Peyer's patch (tissue), 4 donors: Measurements from ENCODE around the gene MAP4K1. TPM values are rescaled to one million over a fixed set of nuclear protein-coding genes. Genes with fewer than 3 reads are reported as not detected.
"Not testable (repeated sequence)": the region's sequence is repeated elsewhere in the genome, so short reads cannot be mapped to it uniquely, and the experiment has no call there.

Experiments used
- DNase-seq, 3 donors: peaks; one replicate each; pipeline ENCODE4 v3.0.0-alpha.2; 2017 to 2019
- H3K27ac ChIP-seq, 4 donors: fragments of 200-600 bp; sonication (generic); one replicate each; pipeline ENCODE4 v1.5.1; 2016 to 2019
- H3K27me3 ChIP-seq, 2 donors: fragments of 200-600 bp; sonication (generic); one replicate each; pipeline ENCODE4 v1.5.1; 2019
- H3K36me3 ChIP-seq, 3 donors: fragments of 200-600 bp; sonication (generic); one replicate each; pipeline ENCODE4 v1.5.1; 2016 to 2019
- H3K4me1 ChIP-seq, 4 donors: fragments of 200-600 bp; sonication (generic); one replicate each; pipeline ENCODE4 v1.5.1; 2016 to 2019
- H3K4me3 ChIP-seq, 4 donors: fragments of 200-600 bp; sonication (generic); 1 replicate in 3 of 4; 2 replicates in 1 of 4; pipeline ENCODE4 v1.5.1; 2016 to 2019; ENCODE audit warnings: mild to moderate bottlenecking in 1 of 4
- H3K9me3 ChIP-seq, 4 donors: fragments of 200-600 bp; sonication (generic); one replicate each; pipeline ENCODE4 v1.5.1; 2016 to 2019; ENCODE audit warnings: mild to moderate bottlenecking in 1 of 4
- POLR2A ChIP-seq, 2 donors: fragments of 450-650 bp; IDR thresholded peaks; one replicate each; pipeline ENCODE4 v1.5.1; 2017; ENCODE audit warnings: antibody characterized with exemption in 2 of 2, mild to moderate bottlenecking in 2 of 2, moderate library complexity in 2 of 2
- total RNA-seq, 4 donors: library from RNA; depleted of rRNA; stranded (reverse); fragments of >200 nt; gene quantifications; one replicate each; pipeline ENCODE4 v1.1.0, GENCODE V29; 2016
- TF ChIP-seq, protein P1 (sequence below), 6 experiments: fragments of 450-650 bp in 4 of 6; fragments of 200-600 bp in 2 of 6; sonication (generic) in 1 of 6; IDR thresholded peaks; one replicate each; pipeline ENCODE4 v1.5.1; 2017 to 2019; ENCODE audit warnings: antibody characterized with exemption in 6 of 6, mild to moderate bottlenecking in 3 of 6, moderate library complexity in 1 of 6

The MAP4K1 gene
- total RNA-seq, 4 donors from 2014 or later: 7.0 to 116 (median 10.4) TPM

DNA sequence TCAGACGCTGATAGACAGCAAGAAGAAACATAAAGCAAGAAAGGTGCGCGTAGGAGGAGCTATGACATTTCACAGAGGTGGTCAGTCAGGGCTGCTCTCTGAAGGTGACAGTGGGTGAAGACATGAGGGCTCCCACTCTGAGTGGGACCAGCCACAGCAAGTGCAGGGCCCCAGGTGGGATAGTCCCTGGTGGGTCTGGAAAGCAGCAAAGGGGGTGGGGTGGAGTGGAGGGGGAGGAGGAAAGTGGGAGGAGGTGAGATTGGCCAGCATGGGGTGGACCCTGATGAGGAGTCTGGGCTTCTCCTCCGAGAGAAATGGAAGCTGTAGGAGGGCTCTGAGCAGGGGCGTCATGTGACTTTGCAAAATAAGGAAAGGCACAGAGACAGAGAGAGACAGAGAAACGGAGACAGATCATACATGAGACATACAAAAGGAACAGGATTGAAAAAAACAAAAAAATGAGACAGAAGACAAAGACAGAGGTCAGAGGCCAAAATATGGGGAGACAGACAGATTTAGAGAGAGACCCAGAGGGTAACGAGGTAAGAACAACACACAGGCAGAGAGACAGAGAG, 2.7 kb downstream of the MAP4K1 start:
- TF ChIP-seq POLR2A (IDR thresholded peaks at IDR 0.05): no peak
- TF ChIP-seq, protein P1, sequence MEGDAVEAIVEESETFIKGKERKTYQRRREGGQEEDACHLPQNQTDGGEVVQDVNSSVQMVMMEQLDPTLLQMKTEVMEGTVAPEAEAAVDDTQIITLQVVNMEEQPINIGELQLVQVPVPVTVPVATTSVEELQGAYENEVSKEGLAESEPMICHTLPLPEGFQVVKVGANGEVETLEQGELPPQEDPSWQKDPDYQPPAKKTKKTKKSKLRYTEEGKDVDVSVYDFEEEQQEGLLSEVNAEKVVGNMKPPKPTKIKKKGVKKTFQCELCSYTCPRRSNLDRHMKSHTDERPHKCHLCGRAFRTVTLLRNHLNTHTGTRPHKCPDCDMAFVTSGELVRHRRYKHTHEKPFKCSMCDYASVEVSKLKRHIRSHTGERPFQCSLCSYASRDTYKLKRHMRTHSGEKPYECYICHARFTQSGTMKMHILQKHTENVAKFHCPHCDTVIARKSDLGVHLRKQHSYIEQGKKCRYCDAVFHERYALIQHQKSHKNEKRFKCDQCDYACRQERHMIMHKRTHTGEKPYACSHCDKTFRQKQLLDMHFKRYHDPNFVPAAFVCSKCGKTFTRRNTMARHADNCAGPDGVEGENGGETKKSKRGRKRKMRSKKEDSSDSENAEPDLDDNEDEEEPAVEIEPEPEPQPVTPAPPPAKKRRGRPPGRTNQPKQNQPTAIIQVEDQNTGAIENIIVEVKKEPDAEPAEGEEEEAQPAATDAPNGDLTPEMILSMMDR (IDR thresholded peaks at IDR 0.05): no peak
- Histone ChIP-seq H3K9me3 (no peaks in the 10 kb centered on the region), H3K4me1 (peaks cover 0 to 18% (median 4%) of the 10 kb centered on the region in 4 donors), H3K36me3 (peaks cover 0 to under 1% (median 0%) of the 10 kb centered on the region in 3 donors), H3K4me3 (no peak overlapping the region), H3K27me3 (no peaks in the 10 kb centered on the region), H3K27ac (no peak overlapping the region)
- no peak for DNase-seq

DNA sequence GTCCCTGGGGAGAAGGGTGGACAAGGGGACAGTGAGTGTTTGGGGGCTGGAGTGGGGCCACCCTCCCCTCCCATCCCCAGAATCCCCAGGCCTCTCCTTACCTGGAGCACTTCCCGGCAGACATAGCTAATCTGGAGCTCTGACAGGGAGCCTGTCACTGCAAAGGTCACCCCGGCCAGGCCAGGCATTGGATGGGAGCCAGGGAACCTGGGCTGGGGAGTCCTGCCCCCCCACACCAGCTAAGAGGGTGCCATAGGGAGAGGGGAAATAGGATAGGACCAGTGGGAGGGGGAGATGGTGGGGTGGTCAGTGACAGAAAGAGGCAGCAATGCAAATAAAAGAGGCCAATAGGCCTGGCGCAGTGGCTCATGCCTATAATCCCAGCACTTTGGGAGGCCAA, 3.5 kb downstream of the MAP4K1 start:
- Histone ChIP-seq H3K27ac (no peak overlapping the region), H3K27me3 (no peaks in the 10 kb centered on the region), H3K36me3 (no peaks in the 10 kb centered on the region), H3K4me1 (peaks cover 0 to 13% (median 0%) of the 10 kb centered on the region in 4 donors), H3K4me3 (no peak overlapping the region), H3K9me3 (no peaks in the 10 kb centered on the region)
- TF ChIP-seq POLR2A (IDR thresholded peaks at IDR 0.05): no peak
- TF ChIP-seq, protein P1 (IDR thresholded peaks at IDR 0.05): no peak
- DNase-seq: no peak

DNA sequence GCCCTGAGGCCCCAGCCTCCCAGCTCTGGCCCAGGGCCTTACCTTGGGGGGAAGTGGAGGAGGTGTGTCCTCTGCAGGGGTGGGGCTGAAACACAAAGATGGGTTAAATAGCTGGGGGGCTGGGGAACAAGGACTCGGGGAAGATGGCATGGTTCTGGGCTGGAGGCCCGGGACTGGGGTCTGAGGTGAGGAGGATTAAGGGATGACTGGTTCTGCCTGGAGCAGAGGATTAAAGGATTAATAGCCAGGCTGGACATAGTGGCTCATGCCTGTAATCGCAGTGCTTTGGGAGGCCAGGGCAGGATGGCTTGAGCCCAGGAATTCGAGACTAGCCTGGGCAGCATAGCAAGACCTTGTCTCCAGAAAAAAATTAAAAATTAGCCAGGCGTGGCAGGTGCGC, 11.6 kb downstream of the MAP4K1 start:
- no peaks in the 10 kb centered on the region for H3K27me3 ChIP-seq
- no peaks in the 10 kb centered on the region for H3K4me1 ChIP-seq
- no peaks in the 10 kb centered on the region for H3K36me3 ChIP-seq
- no peak for TF ChIP-seq POLR2A (IDR thresholded peaks at IDR 0.05)
- TF ChIP-seq, protein P1 (IDR thresholded peaks at IDR 0.05): no peak
- no peak for DNase-seq
- no peak overlapping the region for H3K27ac ChIP-seq
- no peaks in the 10 kb centered on the region for H3K9me3 ChIP-seq
- H3K4me3 ChIP-seq: no peak overlapping the region

DNA sequence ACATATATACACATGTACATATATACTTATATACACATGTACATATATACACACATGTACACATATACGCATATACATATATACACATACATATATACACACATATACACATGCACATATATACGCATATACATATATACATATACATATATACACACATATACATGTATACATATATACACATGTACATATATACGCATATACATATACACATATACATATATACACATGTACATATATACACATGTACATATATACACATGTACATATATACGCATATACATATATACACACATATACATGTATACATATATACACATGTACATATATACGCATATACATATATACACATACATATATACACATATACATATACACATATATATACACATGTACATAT, 14.9 kb downstream of the MAP4K1 start:
- not testable (repeated sequence) for H3K4me1 ChIP-seq, H3K9me3 ChIP-seq, H3K4me3 ChIP-seq, H3K27me3 ChIP-seq, DNase-seq, H3K27ac ChIP-seq, H3K36me3 ChIP-seq

DNA sequence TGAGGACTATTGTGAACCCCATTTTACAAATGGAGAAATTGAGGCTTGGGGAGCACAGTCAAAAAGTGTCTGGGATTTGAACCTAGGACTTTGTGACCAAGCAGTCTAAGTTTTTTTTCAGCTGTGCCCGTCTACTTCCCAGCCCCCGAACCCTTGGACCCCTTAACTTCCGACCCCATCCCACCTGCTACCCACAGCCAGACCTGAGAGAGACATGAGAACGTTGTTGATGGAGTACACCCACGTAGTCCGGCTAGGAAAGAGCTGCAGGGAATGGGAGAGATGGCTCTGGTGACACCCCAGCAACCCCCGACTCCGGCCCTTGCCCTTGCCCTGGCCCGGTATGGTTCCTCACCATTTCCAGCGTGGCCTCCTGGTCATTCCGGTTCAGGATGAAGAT, 18.0 kb downstream of the MAP4K1 start:
- H3K27ac ChIP-seq: no peak overlapping the region
- H3K4me1 ChIP-seq: peaks cover 0 to 4% (median 0%) of the 10 kb centered on the region in 4 donors
- no peaks in the 10 kb centered on the region for H3K27me3 ChIP-seq
- DNase-seq: no peak
- no peaks in the 10 kb centered on the region for H3K36me3 ChIP-seq
- TF ChIP-seq, protein P1 (IDR thresholded peaks at IDR 0.05): no peak
- TF ChIP-seq POLR2A (IDR thresholded peaks at IDR 0.05): no peak
- no peaks in the 10 kb centered on the region for H3K9me3 ChIP-seq
- H3K4me3 ChIP-seq: no peak overlapping the region

DNA sequence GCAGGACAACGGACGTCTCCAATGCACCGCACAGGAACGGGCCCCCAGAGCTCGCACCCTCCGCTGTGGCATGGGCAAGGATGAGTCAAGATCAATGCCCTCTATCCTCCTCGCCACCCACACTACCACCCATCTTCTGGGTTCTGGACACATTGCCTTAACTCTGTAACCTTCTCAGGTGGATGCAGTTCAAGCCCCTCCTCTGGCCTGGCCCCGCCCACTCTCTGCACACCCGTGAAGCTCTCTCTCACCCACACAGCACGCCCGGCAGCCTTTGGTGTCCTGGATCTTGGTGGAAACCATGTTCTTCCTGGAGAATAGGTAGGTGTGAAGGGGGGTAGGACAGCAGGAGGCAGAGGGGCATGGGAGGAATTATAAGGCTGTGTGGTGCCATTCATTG, 20.7 kb downstream of the MAP4K1 start:
- peaks cover 0 to 4% (median 0%) of the 10 kb centered on the region in 4 donors for H3K4me1 ChIP-seq
- no peaks in the 10 kb centered on the region for H3K9me3 ChIP-seq
- no peaks in the 10 kb centered on the region for H3K36me3 ChIP-seq
- H3K27ac ChIP-seq: no peak overlapping the region
- TF ChIP-seq POLR2A (IDR thresholded peaks at IDR 0.05): no peak
- TF ChIP-seq, protein P1 (IDR thresholded peaks at IDR 0.05): no peak
- no peaks in the 10 kb centered on the region for H3K27me3 ChIP-seq
- H3K4me3 ChIP-seq: no peak overlapping the region
- no peak for DNase-seq
